ENCODE data around the gene SCG3. TPM values are rescaled to one million over a fixed set of nuclear protein-coding genes. Genes with fewer than 3 reads are reported as not detected.
A peak's percentile ranks its signal among the peaks of the same experiment; 100 is the strongest.

SCG3 gene
- total RNA-seq, 2 experiments from 2014 or later = not detected

- Mint-ChIP-seq H3K4me3 (no peak overlapping the region), H3K4me1 (ENCODE audit: low read depth) (peaks cover 21% of the 10 kb centered on the region), H3K36me3 (ENCODE audit: low read depth) (no peaks in the 10 kb centered on the region), H3K27me3 (peaks cover 8% of the 10 kb centered on the region), H3K9me3 (no peaks in the 10 kb centered on the region), H3K27ac (no peak overlapping the region)
- ChIA-PET CTCF (interaction anchor here (1.3 to 2.3 kb wide), 3 partner anchors 8 to 27 kb away, joined by 5 to 10 read pairs (median 5); partner anchors contain the start of gene LYSMD2), POLR2A (interaction anchor here (1.4 kb wide), 1 partner anchor 13 kb away, joined by 3 read pairs; no protein-coding TSS in a partner anchor)
- DNase-seq (no peak), ATAC-seq (no peak)
- intact Hi-C loops (cut with micrococcal nuclease) = no loop called here
- TF ChIP-seq CTCF (IDR thresholded peaks at IDR 0.05) = no peak
Observed at GRCh38 chr15:51749307-51749706, 68.0 kb downstream of the SCG3 start.

- DNase-seq (no peak), ATAC-seq (no peak)
- Mint-ChIP-seq H3K36me3 (ENCODE audit: low read depth) (no peaks in the 10 kb centered on the region), H3K27ac (no peak overlapping the region), H3K4me3 (peak overlapping the region; percentile 79), H3K9me3 (no peaks in the 10 kb centered on the region), H3K27me3 (peaks cover 8% of the 10 kb centered on the region), H3K4me1 (ENCODE audit: low read depth) (peaks cover 21% of the 10 kb centered on the region)
- intact Hi-C loops (cut with micrococcal nuclease) = no loop called here
- no peak for TF ChIP-seq CTCF (IDR thresholded peaks at IDR 0.05)
- POLR2A ChIA-PET = interaction anchor here (2.4 kb wide), 1 partner anchor 13 kb away, joined by 19 read pairs; the partner anchor contains the start of gene LYSMD2
- CTCF ChIA-PET = interaction anchor here (2.5 kb wide), 1 partner anchor 27 kb away, joined by 9 read pairs; no protein-coding TSS in a partner anchor
Observed at GRCh38 chr15:51750186-51750585, 68.9 kb downstream of the SCG3 start.

GRCh38 chr15:51750792-51751696 lies 69.7 kb downstream of the SCG3 start, which contains the start of gene TMOD2:
Gene TMOD2, plus strand, starts transcription at chr15:51751597. Its CDS starts 14,845 bp downstream, at chr15:51766442.
- Mint-ChIP-seq H3K4me1 (ENCODE audit: low read depth) (peaks cover 23% of the 10 kb centered on the region), H3K36me3 (ENCODE audit: low read depth) (no peaks in the 10 kb centered on the region), H3K27me3 (peaks cover 7% of the 10 kb centered on the region), H3K4me3 (peak within 1 kb of the TSS; percentile 79), H3K27ac (no peak within 1 kb of the TSS), H3K9me3 (no peaks in the 10 kb centered on the region)
- DNase-seq (peak; percentile 55), ATAC-seq (peak; percentile 89)
- no peak for TF ChIP-seq CTCF (IDR thresholded peaks at IDR 0.05)
- ChIA-PET CTCF (interaction anchor here (0.8 to 2.5 kb wide), 2 partner anchors 13 to 26 kb away, joined by 3 to 9 read pairs; partner anchors contain the start of gene LYSMD2), POLR2A (interaction anchor here (2.4 kb wide), 1 partner anchor 14 kb away, joined by 19 read pairs; the partner anchor contains the start of gene LYSMD2)
- intact Hi-C loops (cut with micrococcal nuclease) = no loop called here

DNA sequence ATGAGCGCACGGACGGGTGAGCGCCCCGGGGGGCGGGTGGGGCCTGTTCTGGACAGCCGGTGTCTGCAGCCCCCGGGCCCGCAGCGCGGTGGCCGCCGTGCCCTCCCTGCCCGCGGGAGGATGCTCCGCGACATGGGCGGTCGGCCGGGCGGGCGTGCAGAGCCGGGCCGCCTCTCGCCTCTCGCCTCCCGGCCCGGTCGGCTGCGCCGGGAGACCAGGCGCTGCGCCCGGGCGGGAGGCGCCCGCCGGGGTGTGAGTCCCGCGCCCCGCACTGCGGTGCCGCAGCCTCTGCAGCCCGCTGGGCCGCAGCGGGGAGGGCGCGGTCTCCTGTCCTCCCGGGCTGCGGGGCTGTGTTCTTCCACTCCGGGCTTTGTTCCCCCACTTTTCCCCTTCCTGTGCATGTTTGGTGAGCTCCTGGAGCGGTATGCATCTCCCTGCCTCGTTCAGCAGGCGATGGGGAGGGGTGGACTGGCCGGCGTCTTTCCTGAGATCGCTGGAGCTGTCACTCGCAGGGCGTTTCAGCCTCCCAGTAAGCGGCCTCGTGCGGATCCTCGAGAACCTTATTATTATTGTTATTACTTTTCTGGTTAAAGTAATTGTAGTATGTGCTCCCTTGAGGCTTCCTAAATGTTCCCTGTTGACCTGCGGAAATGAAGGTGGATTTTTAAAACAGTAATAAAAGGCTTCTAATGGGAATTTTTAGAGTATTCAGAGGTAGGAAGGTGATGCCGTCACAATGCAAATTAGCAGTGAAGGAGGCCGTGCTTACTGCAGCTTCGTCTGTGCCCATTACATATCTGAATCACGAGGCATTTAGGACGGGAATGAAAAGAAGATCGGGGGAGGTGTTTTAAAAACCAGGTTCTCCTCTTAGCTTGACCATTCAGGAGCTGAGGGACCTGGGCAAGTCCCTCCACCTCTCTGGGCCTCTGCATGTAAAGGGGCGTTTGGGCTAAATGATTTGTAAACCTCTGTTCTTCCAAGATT lies 70.7 kb downstream of the SCG3 start:
- Mint-ChIP-seq H3K27ac (no peak overlapping the region), H3K9me3 (no peaks in the 10 kb centered on the region), H3K4me3 (peak overlapping the region; percentile 79), H3K4me1 (ENCODE audit: low read depth) (peaks cover 23% of the 10 kb centered on the region), H3K36me3 (ENCODE audit: low read depth) (no peaks in the 10 kb centered on the region), H3K27me3 (peaks cover 7% of the 10 kb centered on the region)
- POLR2A ChIA-PET = interaction anchor here (1.8 to 2.4 kb wide), 2 partner anchors 15 to 18 kb away, joined by 5 to 19 read pairs; partner anchors contain the start of gene LYSMD2
- CTCF ChIA-PET = interaction anchor here (0.8 to 2.5 kb wide), 2 partner anchors 25 to 103 kb away, joined by 3 to 9 read pairs; no protein-coding TSS in a partner anchor
- TF ChIP-seq CTCF (IDR thresholded peaks at IDR 0.05) = no peak
- intact Hi-C loops (cut with micrococcal nuclease) = no loop called here
- DNase-seq = peak; percentile 39
- ATAC-seq = peak; percentile 60

Measured in activated CD8-positive, alpha-beta T cell treated with anti-CD3 and anti-CD28 coated beads for 36 hours (primary cell).